T-cell (primary cell): ENCODE measurements around the gene DCTD. TPM values are rescaled to one million over a fixed set of nuclear protein-coding genes. Genes with fewer than 3 reads are reported as not detected.
A peak's percentile ranks its signal among the peaks of the same experiment; 100 is the strongest.

ENCODE experiments used
- ATAC-seq, 4 experiments: fragments of 200-7000 bp in 3 of 4; fragments of 150-1000 bp in 1 of 4; cut with Tn5 transposase; replicated peaks in 1 of 4; 1 replicate in 3 of 4; 2 replicates in 1 of 4; pipeline ENCODE4 v1.10.0; 2021; ENCODE audit warnings: moderate library complexity in 3 of 4, mild to moderate bottlenecking in 2 of 4, moderate number of reproducible peaks in 1 of 4
- CTCF ChIA-PET, 2 donors: fragments of 300-600 bp; sonication (Branson Sonifier 250); formaldehyde crosslinking; loops; one replicate each; lab custom pipeline; 2022; ENCODE audit warnings: antibody characterized with exemption in 2 of 2; lab: Charles Lee
- POLR2A ChIA-PET, 2 donors: fragments of 300-600 bp; sonication (Branson Sonifier 250); formaldehyde crosslinking; loops; one replicate each; lab custom pipeline; 2022; ENCODE audit warnings: antibody characterized with exemption in 2 of 2; lab: Charles Lee
- DNase-seq, 35 experiments: peaks; one replicate each; pipeline versions ENCODE4 v3.0.0 to v3.0.0-alpha.2; 2013 to 2023
- H3K27ac ChIP-seq: one replicate; pipeline ENCODE4 v1.5.1; 2013; ENCODE audit warnings: low read length
- H3K27me3 ChIP-seq, 2 experiments: replicated peaks in 1 of 2; 1 replicate in 1 of 2; 2 replicates in 1 of 2; pipeline versions ENCODE4 v1.6.1 to v1.7.0; 2013; ENCODE audit warnings: low read length in 1 of 2, mixed read lengths in 1 of 2; ENCODE audit not compliant: control insufficient read depth in 2 of 2, insufficient read depth in 2 of 2; ENCODE audit errors: extremely low read depth in 1 of 2
- H3K36me3 ChIP-seq, 2 donors: 1 replicate in 1 of 2; 2 replicates in 1 of 2; pipeline versions ENCODE4 v1.6.1 to v1.7.0; 2013; ENCODE audit warnings: low read length in 1 of 2; ENCODE audit not compliant: control insufficient read depth in 2 of 2, insufficient read depth in 1 of 2; ENCODE audit errors: extremely low read depth in 1 of 2
- H3K4me1 ChIP-seq, 2 experiments: 1 replicate in 1 of 2; 2 replicates in 1 of 2; pipeline versions ENCODE4 v1.6.1 to v1.7.0; 2013; ENCODE audit warnings: low read length in 2 of 2, mixed read lengths in 1 of 2; ENCODE audit not compliant: insufficient read depth in 2 of 2, control insufficient read depth in 1 of 2; ENCODE audit errors: extremely low read depth in 1 of 2
- H3K4me3 ChIP-seq, 2 donors: 1 replicate in 1 of 2; 2 replicates in 1 of 2; pipeline versions ENCODE4 v1.5.1 to v1.7.0; 2013; ENCODE audit warnings: mild to moderate bottlenecking in 2 of 2, low read length in 1 of 2, moderate library complexity in 1 of 2; ENCODE audit not compliant: control insufficient read depth in 1 of 2; ENCODE audit errors: extremely low read depth in 1 of 2
- H3K9me3 ChIP-seq: 2 replicates; pipeline ENCODE4 v1.7.0; 2013
- H3K27ac Mint-ChIP-seq, 2 donors: one replicate each; pipeline ENCODE4 v1.8.0; 2020 to 2021; ENCODE audit warnings: mild to moderate bottlenecking in 2 of 2, mixed read lengths in 2 of 2
- H3K27me3 Mint-ChIP-seq, 2 donors: one replicate each; pipeline ENCODE4 v1.8.0; 2021 to 2022; ENCODE audit warnings: mixed read lengths in 2 of 2
- H3K36me3 Mint-ChIP-seq: one replicate; pipeline ENCODE4 v1.8.0; 2021; ENCODE audit warnings: mixed read lengths
- H3K4me1 Mint-ChIP-seq, 3 donors: one replicate each; pipeline ENCODE4 v1.8.0; 2020 to 2022; ENCODE audit warnings: mixed read lengths in 3 of 3, mild to moderate bottlenecking in 1 of 3
- H3K4me3 Mint-ChIP-seq, 3 donors: one replicate each; pipeline ENCODE4 v1.8.0; 2020 to 2022; ENCODE audit warnings: mild to moderate bottlenecking in 3 of 3, mixed read lengths in 3 of 3, moderate library complexity in 3 of 3
- H3K9me3 Mint-ChIP-seq, 3 donors: one replicate each; pipeline ENCODE4 v1.8.0; 2020 to 2022; ENCODE audit warnings: mixed read lengths in 3 of 3
- WGBS: methylation state at CpG from one replicate; pipeline ENCODE4 v1.1.5; 2013; ENCODE audit warnings: missing lambda C conversion rate; ENCODE audit not compliant: insufficient coverage; 5-methylcytosine and 5-hydroxymethylcytosine counted together
- total RNA-seq, 35 experiments: library from RNA in 6 of 35; stranded (reverse) in 6 of 35; fragments of 120-200 nt in 1 of 35; gene quantifications; one replicate each; pipeline versions ENCODE4 v1.2.1 to v1.2.4 and lab custom pipeline; 2013 to 2026

The DCTD gene
- total RNA-seq, 5 donors from 2014 or later (not counting 1 experiment from before 2014, with no cell fraction given): 55.3 to 78.7 (median 68.8) TPM

DNA sequence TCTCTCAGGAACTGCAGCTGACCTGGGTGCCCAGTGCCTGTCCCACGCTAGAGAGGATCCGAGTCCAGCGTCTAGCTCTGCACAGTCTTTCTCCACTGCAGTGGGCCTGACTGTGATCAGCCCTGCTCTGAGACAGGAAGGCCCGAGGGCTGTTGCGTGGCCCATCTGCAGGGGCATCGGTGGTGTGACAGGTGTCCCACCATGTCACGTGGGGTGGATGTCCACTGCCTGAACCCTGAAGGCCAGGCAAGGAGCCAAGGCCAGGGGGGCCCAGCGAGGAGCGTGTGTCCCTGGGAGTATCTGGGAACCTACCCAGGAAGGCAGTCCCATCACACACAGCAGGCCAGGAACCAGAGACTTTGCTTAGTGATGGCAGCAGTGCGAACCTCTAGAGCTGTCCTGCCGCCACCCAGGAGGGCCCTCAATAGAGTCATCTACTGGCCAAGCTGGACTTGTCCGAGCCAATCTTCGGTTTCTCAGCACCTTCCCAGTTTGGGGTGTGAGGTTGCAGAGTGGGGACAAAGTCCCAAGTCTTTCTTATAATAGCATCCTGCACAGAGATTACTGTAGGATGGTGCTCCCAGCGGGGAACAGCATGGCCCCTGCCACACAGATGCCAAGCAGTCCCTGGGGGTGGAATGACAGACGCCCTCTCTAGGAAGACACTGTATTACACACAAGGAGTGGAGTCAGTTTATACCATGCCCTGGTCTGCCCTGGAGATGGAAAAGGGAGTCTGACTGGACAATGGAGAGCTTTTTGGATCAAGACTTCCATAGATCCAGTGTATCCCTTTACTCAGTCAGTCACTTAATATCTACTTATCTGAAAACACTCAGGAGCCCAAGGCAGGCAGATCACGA lies 38.3 kb downstream of the DCTD start:
- Histone ChIP-seq H3K27me3 (no peaks in the 10 kb centered on the region), H3K4me1 (no peaks in the 10 kb centered on the region), H3K36me3 (peaks cover 8 to 11% of the 10 kb centered on the region in 2 donors), H3K9me3 (no peaks in the 10 kb centered on the region), H3K27ac (no peak overlapping the region), H3K4me3 (no peak overlapping the region)
- Mint-ChIP-seq H3K4me1 (no peaks in the 10 kb centered on the region), H3K36me3 (peaks cover 57% of the 10 kb centered on the region), H3K27me3 (no peaks in the 10 kb centered on the region), H3K27ac (peak overlapping the region in 1 of 2 donors; percentile 70), H3K9me3 (no peaks in the 10 kb centered on the region), H3K4me3 (no peak overlapping the region)
- 90% methylated on average over 9 of the region's 16 CpGs for WGBS
- CTCF ChIA-PET: no interaction called here
- POLR2A ChIA-PET: no interaction called here
- no peak for DNase-seq
- no peak for ATAC-seq

DNA sequence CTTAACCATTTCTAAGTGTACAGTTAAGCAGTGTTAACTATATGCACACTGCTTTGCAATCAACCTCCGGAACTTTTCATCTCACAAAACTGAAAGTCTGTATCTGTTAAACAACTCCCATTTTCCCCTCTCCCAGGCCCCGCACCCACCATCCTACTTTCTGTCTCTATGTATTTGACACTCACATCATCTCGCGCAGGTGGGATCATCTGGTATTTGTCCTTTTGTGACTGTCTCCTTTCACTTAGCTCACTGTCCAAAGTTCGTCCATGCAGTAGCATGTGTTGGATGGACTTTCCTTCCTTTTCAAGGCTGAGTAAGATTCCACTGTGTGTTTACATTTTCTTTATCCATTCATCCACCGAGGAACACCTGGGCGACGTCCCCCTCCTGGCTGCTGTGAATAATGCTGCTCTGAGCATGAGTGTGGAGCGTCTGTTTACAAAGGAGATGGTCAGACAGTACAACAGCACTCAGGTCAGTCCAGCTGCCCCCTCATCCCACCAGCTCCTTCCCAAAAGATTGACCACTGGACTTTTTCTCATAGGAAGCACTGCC lies 39.8 kb downstream of the DCTD start:
- no peak for DNase-seq
- WGBS: 97% methylated on average over 4 of the region's 9 CpGs
- H3K4me1 ChIP-seq: no peaks in the 10 kb centered on the region
- ATAC-seq: no peak
- Mint-ChIP-seq H3K4me1 (no peaks in the 10 kb centered on the region), H3K27ac (no peak overlapping the region), H3K36me3 (peaks cover 54% of the 10 kb centered on the region), H3K4me3 (no peak overlapping the region), H3K27me3 (no peaks in the 10 kb centered on the region), H3K9me3 (no peaks in the 10 kb centered on the region)
- no peak overlapping the region for H3K27ac ChIP-seq
- POLR2A ChIA-PET: no interaction called here
- no peak overlapping the region for H3K4me3 ChIP-seq
- no peaks in the 10 kb centered on the region for H3K9me3 ChIP-seq
- H3K27me3 ChIP-seq: no peaks in the 10 kb centered on the region
- CTCF ChIA-PET: no interaction called here
- H3K36me3 ChIP-seq: peaks cover 6 to 14% of the 10 kb centered on the region in 2 donors

GRCh38 chr4:182876427-182876826 lies 40.8 kb downstream of the DCTD start:
- Histone ChIP-seq H3K27me3 (no peaks in the 10 kb centered on the region), H3K36me3 (peaks cover 6 to 14% of the 10 kb centered on the region in 2 donors), H3K9me3 (no peaks in the 10 kb centered on the region), H3K4me3 (no peak overlapping the region), H3K4me1 (no peaks in the 10 kb centered on the region), H3K27ac (no peak overlapping the region)
- CTCF ChIA-PET: no interaction called here
- DNase-seq (no peak), ATAC-seq (no peak)
- Mint-ChIP-seq H3K9me3 (no peaks in the 10 kb centered on the region), H3K36me3 (peaks cover 53% of the 10 kb centered on the region), H3K27me3 (no peaks in the 10 kb centered on the region), H3K4me3 (no peak overlapping the region), H3K27ac (no peak overlapping the region), H3K4me1 (no peaks in the 10 kb centered on the region)
- POLR2A ChIA-PET: no interaction called here
- WGBS: 100% methylated on average over 1 of the region's 8 CpGs

DNA sequence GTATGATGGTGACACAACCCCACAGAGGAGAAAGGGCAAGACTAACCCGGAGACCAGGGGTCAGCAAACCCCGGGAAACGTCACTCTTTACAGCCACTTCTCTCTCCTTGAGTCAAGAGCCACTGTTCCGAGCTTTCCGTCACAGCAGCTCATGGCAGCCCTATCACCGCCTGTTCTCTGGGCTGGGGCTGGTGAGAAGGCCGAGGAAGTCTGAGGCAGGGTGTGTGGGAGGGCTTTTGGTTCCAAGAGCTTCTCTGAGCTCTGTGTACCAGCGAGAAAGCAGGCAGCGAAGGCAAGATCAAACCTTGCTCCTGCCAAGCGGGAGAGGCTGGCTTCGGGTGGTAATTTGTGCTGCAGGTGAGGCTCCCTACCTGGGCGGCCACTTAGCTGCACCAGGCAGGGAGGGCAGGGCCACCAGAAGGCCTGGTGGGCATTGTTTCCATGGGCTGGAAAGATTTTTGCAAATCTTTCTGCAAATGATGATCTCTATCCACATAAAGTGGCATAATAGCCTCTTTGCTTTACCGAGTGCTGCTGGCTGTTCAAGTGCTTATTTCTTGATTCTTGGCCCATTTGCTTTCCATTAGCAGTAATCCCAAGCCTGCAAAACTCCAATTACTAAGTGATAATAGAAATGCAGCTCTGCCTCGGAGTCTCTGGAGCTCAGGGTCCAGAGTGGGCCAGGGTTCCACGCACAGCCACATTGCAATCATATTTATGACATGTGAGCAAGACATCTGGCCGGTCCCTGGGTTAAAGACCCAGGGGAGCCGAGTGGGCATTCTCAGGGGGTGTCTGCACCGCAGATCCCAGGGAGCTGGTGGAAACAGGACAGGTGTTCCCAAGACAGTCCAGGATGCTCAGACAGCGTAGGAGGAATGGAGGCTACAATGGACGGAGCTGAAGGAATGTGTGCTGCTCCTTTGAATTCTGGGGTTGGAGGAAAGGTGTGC lies 41.5 kb downstream of the DCTD start:
- Histone ChIP-seq H3K27ac (no peak overlapping the region), H3K27me3 (no peaks in the 10 kb centered on the region), H3K36me3 (peaks cover 6 to 11% of the 10 kb centered on the region in 2 donors), H3K4me1 (no peaks in the 10 kb centered on the region), H3K9me3 (no peaks in the 10 kb centered on the region), H3K4me3 (no peak overlapping the region)
- H3K36me3 Mint-ChIP-seq: peaks cover 46% of the 10 kb centered on the region
- ATAC-seq (no peak), DNase-seq (no peak)
- no peak overlapping the region for H3K4me3 Mint-ChIP-seq
- ChIA-PET POLR2A (no interaction called here), CTCF (no interaction called here)
- H3K4me1 Mint-ChIP-seq: no peaks in the 10 kb centered on the region
- no peaks in the 10 kb centered on the region for H3K9me3 Mint-ChIP-seq
- no peaks in the 10 kb centered on the region for H3K27me3 Mint-ChIP-seq
- H3K27ac Mint-ChIP-seq: no peak overlapping the region
- WGBS: 96% methylated on average over 14 of the region's 20 CpGs

- CTCF ChIA-PET: no interaction called here
- Histone ChIP-seq H3K36me3 (peaks cover 6 to 11% of the 10 kb centered on the region in 2 donors), H3K4me3 (no peak overlapping the region), H3K9me3 (no peaks in the 10 kb centered on the region), H3K27me3 (no peaks in the 10 kb centered on the region), H3K4me1 (no peaks in the 10 kb centered on the region), H3K27ac (no peak overlapping the region)
- ATAC-seq (no peak), DNase-seq (no peak)
- Mint-ChIP-seq H3K36me3 (peaks cover 50% of the 10 kb centered on the region), H3K27me3 (no peaks in the 10 kb centered on the region), H3K4me3 (no peak overlapping the region), H3K27ac (no peak overlapping the region), H3K9me3 (no peaks in the 10 kb centered on the region), H3K4me1 (no peaks in the 10 kb centered on the region)
- POLR2A ChIA-PET: no interaction called here
- WGBS: 94% methylated on average over 3 of the region's 10 CpGs
Measured at GRCh38 chr4:182874797-182875345, 42.3 kb downstream of the DCTD start.

- H3K27ac Mint-ChIP-seq: no peak overlapping the region
- no peaks in the 10 kb centered on the region for H3K27me3 Mint-ChIP-seq
- Histone ChIP-seq H3K4me1 (no peaks in the 10 kb centered on the region), H3K4me3 (no peak overlapping the region), H3K27ac (no peak overlapping the region), H3K9me3 (no peaks in the 10 kb centered on the region), H3K36me3 (peaks cover 6 to 14% of the 10 kb centered on the region in 2 donors), H3K27me3 (no peaks in the 10 kb centered on the region)
- no peaks in the 10 kb centered on the region for H3K9me3 Mint-ChIP-seq
- DNase-seq (no peak), ATAC-seq (no peak)
- 79% methylated on average over 11 of the region's 12 CpGs for WGBS
- no peak overlapping the region for H3K4me3 Mint-ChIP-seq
- CTCF ChIA-PET: no interaction called here
- POLR2A ChIA-PET: no interaction called here
- H3K4me1 Mint-ChIP-seq: no peaks in the 10 kb centered on the region
- peaks cover 50% of the 10 kb centered on the region for H3K36me3 Mint-ChIP-seq
Measured at GRCh38 chr4:182874304-182874751, 42.9 kb downstream of the DCTD start.
